Measurements from ENCODE around the gene FKBP1A. TPM values are rescaled to one million over a fixed set of nuclear protein-coding genes. Genes with fewer than 3 reads are reported as not detected.
"Not testable (repeated sequence)": the region's sequence is repeated elsewhere in the genome, so short reads cannot be mapped to it uniquely, and the experiment has no call there.

Gene FKBP1A
- total RNA-seq, 2 donors from 2014 or later = 69.9 to 184 TPM

- H3K27me3 ChIP-seq (replicated peaks; ENCODE audit: insufficient read depth) = no peaks in the 10 kb centered on the region
- H3K4me3 ChIP-seq = no peak overlapping the region
- H3K9me3 ChIP-seq = no peaks in the 10 kb centered on the region
- H3K4me1 ChIP-seq (ENCODE audit: control insufficient read depth in 1 of 2, low read depth in 2 of 2) = no peaks in the 10 kb centered on the region
- H3K27ac ChIP-seq = no peak overlapping the region
- no peak for TF ChIP-seq CTCF (IDR thresholded peaks at IDR 0.05)
- no peaks in the 10 kb centered on the region for H3K36me3 ChIP-seq
- ATAC-seq (ENCODE audit: insufficient number of reproducible peaks, low FRiP score, low read depth) (no peak), DNase-seq (ENCODE audit: low spot score) (no peak)
Observed at GRCh38 chr20:1403624-1404023, 10.8 kb upstream of the FKBP1A start.

GRCh38 chr20:1402149-1402548 is 9.3 kb upstream of the FKBP1A start:
- Histone ChIP-seq H3K27me3 (replicated peaks; ENCODE audit: insufficient read depth) (no peaks in the 10 kb centered on the region), H3K4me1 (ENCODE audit: control insufficient read depth in 1 of 2, low read depth in 2 of 2) (no peaks in the 10 kb centered on the region), H3K27ac (no peak overlapping the region), H3K9me3 (no peaks in the 10 kb centered on the region), H3K36me3 (no peaks in the 10 kb centered on the region), H3K4me3 (no peak overlapping the region)
- DNase-seq (ENCODE audit: low spot score) (no peak), ATAC-seq (ENCODE audit: insufficient number of reproducible peaks, low FRiP score, low read depth) (no peak)
- TF ChIP-seq CTCF (IDR thresholded peaks at IDR 0.05) = no peak

GRCh38 chr20:1401451-1401907 is 8.6 kb upstream of the FKBP1A start:
- DNase-seq (ENCODE audit: low spot score) (no peak), ATAC-seq (ENCODE audit: insufficient number of reproducible peaks, low FRiP score, low read depth) (no peak)
- Histone ChIP-seq H3K36me3 (no peaks in the 10 kb centered on the region), H3K4me1 (ENCODE audit: control insufficient read depth in 1 of 2, low read depth in 2 of 2) (no peaks in the 10 kb centered on the region), H3K27ac (no peak overlapping the region), H3K27me3 (replicated peaks; ENCODE audit: insufficient read depth) (no peaks in the 10 kb centered on the region), H3K9me3 (no peaks in the 10 kb centered on the region), H3K4me3 (no peak overlapping the region)
- TF ChIP-seq CTCF (IDR thresholded peaks at IDR 0.05) = no peak

GRCh38 chr20:1399678-1400366 is 7.0 kb upstream of the FKBP1A start:
- H3K27me3 ChIP-seq (replicated peaks; ENCODE audit: insufficient read depth); H3K9me3 ChIP-seq; H3K4me1 ChIP-seq (ENCODE audit: control insufficient read depth in 1 of 2, low read depth in 2 of 2); H3K36me3 ChIP-seq; H3K4me3 ChIP-seq; ATAC-seq (ENCODE audit: insufficient number of reproducible peaks, low FRiP score, low read depth); DNase-seq (ENCODE audit: low spot score); H3K27ac ChIP-seq: not testable (repeated sequence)

- H3K4me1 ChIP-seq (ENCODE audit: control insufficient read depth in 1 of 2, low read depth in 2 of 2); H3K27ac ChIP-seq; ATAC-seq (ENCODE audit: insufficient number of reproducible peaks, low FRiP score, low read depth); H3K9me3 ChIP-seq; H3K27me3 ChIP-seq (replicated peaks; ENCODE audit: insufficient read depth); DNase-seq (ENCODE audit: low spot score); H3K4me3 ChIP-seq; H3K36me3 ChIP-seq: not testable (repeated sequence)
Observed at GRCh38 chr20:1398185-1398584, 5.3 kb upstream of the FKBP1A start.

GRCh38 chr20:1397710-1398109 is 4.9 kb upstream of the FKBP1A start:
- no peak overlapping the region for H3K4me3 ChIP-seq
- TF ChIP-seq CTCF (IDR thresholded peaks at IDR 0.05) = no peak
- DNase-seq (ENCODE audit: low spot score) = no peak

More at GRCh38 chr20:1397710-1398109, 4.9 kb upstream of the FKBP1A start:
- Histone ChIP-seq H3K4me1 (ENCODE audit: control insufficient read depth in 1 of 2, low read depth in 2 of 2) (peaks cover 7% of the 10 kb centered on the region in 2 donors), H3K36me3 (no peaks in the 10 kb centered on the region), H3K27ac (no peak overlapping the region), H3K9me3 (no peaks in the 10 kb centered on the region), H3K27me3 (replicated peaks; ENCODE audit: insufficient read depth) (no peaks in the 10 kb centered on the region)
- ATAC-seq (ENCODE audit: insufficient number of reproducible peaks, low FRiP score, low read depth) = no peak
